H1 (cell line): ENCODE results near the gene HHAT. TPM values are rescaled to one million over a fixed set of nuclear protein-coding genes. Genes with fewer than 3 reads are reported as not detected.

Experiments used
- CTCF ChIA-PET: fragments of 300-600 bp; sonication (Branson Sonifier 250); formaldehyde crosslinking; loops from one replicate; lab custom pipeline; 2021; ENCODE audit not compliant: partially characterized antibody; lab: Charles Lee
- POLR2A ChIA-PET: fragments of 300-600 bp; sonication (Branson Sonifier 250); formaldehyde crosslinking; loops from one replicate; lab custom pipeline; 2021; ENCODE audit warnings: inconsistent platforms; ENCODE audit not compliant: partially characterized antibody; lab: Charles Lee
- DNase-seq, 2 experiments: peaks; one replicate each; pipeline versions ENCODE4 v3.0.0 to v3.0.0-alpha.2; 2010 to 2022; ENCODE audit warnings: low spot score in 2 of 2, low read depth in 1 of 2, mixed read lengths in 1 of 2
- FAIRE-seq: peaks from 2 replicates; lab custom pipeline; 2011; peaks lifted over from hg19 to GRCh38; lab: Jason Lieb, UNC
- H2AFZ ChIP-seq: 2 replicates; pipeline ENCODE4 v1.8.1; 2012; ENCODE audit warnings: low read length, inconsistent platforms
- H2AK5ac ChIP-seq: 2 replicates; pipeline ENCODE4 v1.6.1; 2013; ENCODE audit warnings: low read depth, low read length
- H2BK120ac ChIP-seq: replicated peaks from 2 replicates; pipeline ENCODE3; 2013; ENCODE audit warnings: low read depth, low read length, inconsistent platforms
- H2BK12ac ChIP-seq: 2 replicates; pipeline ENCODE4 v1.6.1; 2013; ENCODE audit warnings: low read depth, low read length
- H2BK15ac ChIP-seq: 2 replicates; pipeline ENCODE4 v1.6.1; 2013; ENCODE audit warnings: low read length
- H2BK20ac ChIP-seq: 2 replicates; pipeline ENCODE4 v1.6.1; 2013; ENCODE audit warnings: low read length
- H2BK5ac ChIP-seq: 2 replicates; pipeline ENCODE4 v1.6.1; 2013; ENCODE audit warnings: low read depth, low read length
- H3K14ac ChIP-seq: 2 replicates; pipeline ENCODE4 v1.6.1; 2013; ENCODE audit warnings: inconsistent platforms; ENCODE audit not compliant: insufficient read length
- H3K18ac ChIP-seq: 2 replicates; pipeline ENCODE4 v1.6.1; 2013; ENCODE audit warnings: low read length; ENCODE audit errors: extremely low read depth
- H3K23ac ChIP-seq: 2 replicates; pipeline ENCODE4 v1.6.1; 2013; ENCODE audit warnings: inconsistent platforms; ENCODE audit not compliant: insufficient read length
- H3K23me2 ChIP-seq: 2 replicates; pipeline ENCODE4 v1.6.1; 2013; ENCODE audit warnings: low read depth, low read length
- H3K27ac ChIP-seq: 2 replicates; pipeline ENCODE4 v1.6.1; 2011; ENCODE audit warnings: low read depth, low read length, inconsistent platforms
- H3K27me3 ChIP-seq, 4 experiments: replicated peaks in 1 of 4; 1 replicate in 1 of 4; 2 replicates in 3 of 4; pipeline versions ENCODE4 v1.6.1 to v1.8.1; 2011 to 2013; ENCODE audit warnings: low read length in 3 of 4, mild to moderate bottlenecking in 3 of 4, inconsistent platforms in 2 of 4, mixed read lengths in 2 of 4, moderate library complexity in 1 of 4; ENCODE audit not compliant: control insufficient read depth in 3 of 4, insufficient read depth in 3 of 4; ENCODE audit errors: extremely low read depth in 1 of 4
- H3K36me3 ChIP-seq, 4 experiments: 2 replicates each; pipeline versions ENCODE4 v1.6.1 to v1.8.1; 2011 to 2013; ENCODE audit warnings: mild to moderate bottlenecking in 4 of 4, low read length in 3 of 4, moderate library complexity in 2 of 4, control low read depth in 1 of 4, inconsistent platforms in 1 of 4; ENCODE audit not compliant: insufficient read depth in 4 of 4, control insufficient read depth in 2 of 4
- H3K4ac ChIP-seq: replicated peaks from 2 replicates; pipeline ENCODE3; 2013; ENCODE audit warnings: low read length, low read depth, mixed read lengths, inconsistent platforms; ENCODE audit not compliant: insufficient read length
- H3K4me1 ChIP-seq, 4 experiments: replicated peaks in 1 of 4; 1 replicate in 1 of 4; 2 replicates in 3 of 4; pipeline versions ENCODE4 v1.6.1 to v1.8.1; 2011 to 2013; ENCODE audit warnings: low read length in 3 of 4, inconsistent platforms in 2 of 4, mixed read lengths in 1 of 4; ENCODE audit not compliant: insufficient read depth in 4 of 4, control insufficient read depth in 3 of 4
- H3K4me2 ChIP-seq, 2 experiments: 2 replicates each; pipeline versions ENCODE4 v1.6.1 to v1.8.1; 2011 to 2013; ENCODE audit warnings: low read depth in 2 of 2, low read length in 2 of 2, control low read depth in 1 of 2, inconsistent platforms in 1 of 2, mild to moderate bottlenecking in 1 of 2; ENCODE audit not compliant: insufficient read depth in 1 of 2
- H3K4me3 ChIP-seq, 4 experiments: fragments of 200-600, 300-600 bp in 1 of 4; sonication (generic), shearing (Covaris generic), sonication (Bioruptor Twin) in 1 of 4; 2 replicates each; pipeline versions ENCODE4 v1.5.1 to v1.8.1; 2011 to 2016; ENCODE audit warnings: low read length in 4 of 4, low read depth in 3 of 4, control low read depth in 2 of 4, inconsistent platforms in 2 of 4, mild to moderate bottlenecking in 2 of 4, mixed read lengths in 1 of 4, moderate library complexity in 1 of 4; ENCODE audit not compliant: insufficient read depth in 2 of 4; ENCODE audit errors: extremely low read depth in 1 of 4
- H3K56ac ChIP-seq: replicated peaks from 2 replicates; pipeline ENCODE3; 2013; ENCODE audit warnings: low read depth, mild to moderate bottlenecking, mixed read lengths, low read length, inconsistent platforms; ENCODE audit not compliant: insufficient read length
- H3K79me1 ChIP-seq: 2 replicates; pipeline ENCODE4 v1.6.1; 2013; ENCODE audit warnings: low read depth, low read length, control low read depth
- H3K79me2 ChIP-seq, 2 experiments: 2 replicates each; pipeline versions ENCODE4 v1.6.1 to v1.8.1; 2012 to 2013; ENCODE audit warnings: low read length in 2 of 2, mild to moderate bottlenecking in 2 of 2, inconsistent platforms in 1 of 2; ENCODE audit not compliant: insufficient read depth in 2 of 2, control insufficient read depth in 1 of 2
- H3K9ac ChIP-seq, 4 experiments: replicated peaks in 1 of 4; 1 replicate in 1 of 4; 2 replicates in 3 of 4; pipeline versions ENCODE4 v1.6.1 to v1.8.1; 2011 to 2013; ENCODE audit warnings: low read depth in 3 of 4, low read length in 3 of 4, control low read depth in 2 of 4, mild to moderate bottlenecking in 2 of 4, moderate library complexity in 2 of 4, inconsistent platforms in 1 of 4; ENCODE audit errors: extremely low read depth in 1 of 4
- H3K9me3 ChIP-seq, 2 experiments: 2 replicates each; pipeline versions ENCODE4 v1.6.1 to v1.8.1; 2012 to 2013; ENCODE audit warnings: mild to moderate bottlenecking in 2 of 2, moderate library complexity in 2 of 2, control low read depth in 1 of 2, inconsistent platforms in 1 of 2, low read depth in 1 of 2, low read length in 1 of 2, mixed read lengths in 1 of 2; ENCODE audit not compliant: insufficient read depth in 2 of 2
- H4K20me1 ChIP-seq, 2 experiments: replicated peaks in 1 of 2; 2 replicates each; pipeline versions ENCODE3 to v1.8.1; 2011 to 2013; ENCODE audit warnings: inconsistent platforms in 2 of 2, low read length in 2 of 2, mild to moderate bottlenecking in 1 of 2; ENCODE audit not compliant: insufficient read depth in 2 of 2, control insufficient read depth in 1 of 2
- H4K5ac ChIP-seq: 2 replicates; pipeline ENCODE4 v1.6.1; 2013; ENCODE audit warnings: low read length, low read depth, mixed read lengths, inconsistent platforms; ENCODE audit not compliant: insufficient read length
- H4K8ac ChIP-seq: 2 replicates; pipeline ENCODE4 v1.8.0; 2013; ENCODE audit warnings: mild to moderate bottlenecking, moderate library complexity, low read length, inconsistent platforms; ENCODE audit not compliant: insufficient read depth; ENCODE audit errors: extremely low read depth
- H4K91ac ChIP-seq: replicated peaks from 2 replicates; pipeline ENCODE3; 2013; ENCODE audit warnings: low read length, mixed read lengths, inconsistent platforms; ENCODE audit not compliant: insufficient read length
- E2F6 ChIP-seq: IDR thresholded peaks from 2 replicates; pipeline ENCODE4 v1.6.1; 2012; ENCODE audit warnings: inconsistent platforms
- EZH2 ChIP-seq: fragments of 200-600 bp; sonication (generic); IDR thresholded peaks from 2 replicates; pipeline ENCODE4 v1.7.1; 2012; ENCODE audit warnings: low read depth, mild to moderate bottlenecking, moderate library complexity, low read length, inconsistent platforms; ENCODE audit not compliant: severe bottlenecking
- KDM5A ChIP-seq: fragments of 200-600 bp; IDR thresholded peaks from 2 replicates; pipeline ENCODE4 v1.7.1; 2012; ENCODE audit warnings: mild to moderate bottlenecking, low read length, inconsistent platforms, mixed read lengths
- PHF8 ChIP-seq: fragments of 200-600 bp; sonication (generic); conservative IDR thresholded peaks from 2 replicates; pipeline ENCODE4 v1.7.1; 2012; ENCODE audit warnings: low read depth, mild to moderate bottlenecking, inconsistent platforms, low read length, moderate library complexity
- SUZ12 ChIP-seq: fragments of 200-600 bp; sonication (generic); IDR thresholded peaks from 2 replicates; pipeline ENCODE4 v1.6.1; 2012; ENCODE audit warnings: mild to moderate bottlenecking, inconsistent platforms, low read length, moderate library complexity, mixed read lengths
- WGBS, 2 experiments: shearing (Covaris generic) in 1 of 2; methylation state at CpG; one replicate each; pipeline versions ENCODE4 v1.1.6 to v1.1.7; 2013 to 2015; ENCODE audit warnings: low lambda C conversion rate in 2 of 2, mixed read lengths in 2 of 2, inconsistent platforms in 1 of 2, low coverage in 1 of 2, missing lambda C conversion rate in 1 of 2; ENCODE audit not compliant: insufficient replicate concordance in 2 of 2, insufficient coverage in 1 of 2, insufficient read length in 1 of 2; ENCODE audit errors: extremely low coverage in 1 of 2, missing lambda C conversion rate in 1 of 2; 5-methylcytosine and 5-hydroxymethylcytosine counted together
- polyA plus RNA-seq, 7 experiments: library from polyadenylated mRNA; depleted of rRNA in 3 of 7; stranded (reverse) in 5 of 7; unstranded in 2 of 7; fragments of >200 nt in 5 of 7; fragments of 200-250 nt in 2 of 7; gene quantifications; 1 replicate in 5 of 7; 2 replicates in 1 of 7; 4 replicates in 1 of 7; pipeline versions ENCODE4 v1.2.1 to v1.2.3, GENCODE V29; 2011 to 2013; ENCODE audit warnings: missing spikeins in 2 of 7, mixed read lengths in 2 of 7
- total RNA-seq: library from RNA; stranded (reverse); fragmentation: NEBNext Ultra II Directional; extraction: Animal tissue kit (Norgen Biotek cat#: 25700); gene quantifications from 2 replicates; pipeline ENCODE4 v1.2.1, GENCODE V29; 2021

HHAT gene
- total and polyA plus RNA-seq, 2 of the 8 experiments (the other 6 are each of a cell fraction or from before 2014, with no cell fraction given), result 0.15 to 0.51 TPM

- Histone ChIP-seq H3K23ac (no peak overlapping the region), H4K20me1 (peaks cover 0 to 2% of the 10 kb centered on the region in 2 experiments), H3K36me3 (no peaks in the 10 kb centered on the region), H3K27me3 (peaks cover 44 to 60% (median 59%) of the 10 kb centered on the region in 4 experiments), H3K9me3 (no peaks in the 10 kb centered on the region), H2BK5ac (no peak overlapping the region; the same call in 1 of the 2 replicates), H2BK15ac (0 out of 2 replicates have a peak overlapping the region, but pooled peaks have one; percentile 72), H4K91ac (peak overlapping the region; percentile 39), H3K4ac (no peak overlapping the region), H2BK12ac (no peak overlapping the region), H2BK120ac (no peak overlapping the region), H3K9ac (peak overlapping the region in 2 of 4 experiments; percentile 12 to 23; a peak in 4 of 7 replicates), H3K23me2 (peaks cover 8% of the 10 kb centered on the region), H4K8ac (peak overlapping the region; percentile 59), H3K4me1 (peaks cover 0 to 5% (median 2%) of the 10 kb centered on the region in 4 experiments; a peak in 3 of 7 replicates), H2AK5ac (no peak overlapping the region; the same call in 1 of the 2 replicates), H4K5ac (no peak overlapping the region), H3K79me1 (no peaks in the 10 kb centered on the region), H2BK20ac (no peak overlapping the region), H3K18ac (peak overlapping the region; percentile 71), H3K4me3 (peak overlapping the region; percentile 58 to 77 (median 67)), H3K56ac (no peak overlapping the region), H3K14ac (no peak overlapping the region), H3K27ac (no peak overlapping the region), H3K4me2 (peak overlapping the region; percentile 81 to 86), H2AFZ (peak overlapping the region; percentile 94; the same call in 1 of the 2 replicates), H3K79me2 (no peaks in the 10 kb centered on the region)
- 38% methylated on average over 19 of the region's 19 CpGs; no CpG with 5 or more reads in 1 of the 2 experiments for WGBS, 2 experiments
- FAIRE-seq (no peak), DNase-seq (no peak)
- ChIA-PET CTCF (interaction anchor here (1.0 kb wide), 1 partner anchor 72 kb away, joined by 3 read pairs; no protein-coding TSS in a partner anchor), POLR2A (interaction anchor here (3.7 kb wide), 1 partner anchor 45 kb away, joined by 22 read pairs; no protein-coding TSS in a partner anchor)
- TF ChIP-seq PHF8, result no peak
- peak; percentile 66 for TF ChIP-seq SUZ12
- TF ChIP-seq EZH2, result peak; percentile 72
- TF ChIP-seq KDM5A, result no peak
- no peak for TF ChIP-seq E2F6
Measured at GRCh38 chr1:210328032-210328745, 513 bp upstream of the HHAT start.
